ENCODE results near the gene MYOC.

Gene MYOC

DNA sequence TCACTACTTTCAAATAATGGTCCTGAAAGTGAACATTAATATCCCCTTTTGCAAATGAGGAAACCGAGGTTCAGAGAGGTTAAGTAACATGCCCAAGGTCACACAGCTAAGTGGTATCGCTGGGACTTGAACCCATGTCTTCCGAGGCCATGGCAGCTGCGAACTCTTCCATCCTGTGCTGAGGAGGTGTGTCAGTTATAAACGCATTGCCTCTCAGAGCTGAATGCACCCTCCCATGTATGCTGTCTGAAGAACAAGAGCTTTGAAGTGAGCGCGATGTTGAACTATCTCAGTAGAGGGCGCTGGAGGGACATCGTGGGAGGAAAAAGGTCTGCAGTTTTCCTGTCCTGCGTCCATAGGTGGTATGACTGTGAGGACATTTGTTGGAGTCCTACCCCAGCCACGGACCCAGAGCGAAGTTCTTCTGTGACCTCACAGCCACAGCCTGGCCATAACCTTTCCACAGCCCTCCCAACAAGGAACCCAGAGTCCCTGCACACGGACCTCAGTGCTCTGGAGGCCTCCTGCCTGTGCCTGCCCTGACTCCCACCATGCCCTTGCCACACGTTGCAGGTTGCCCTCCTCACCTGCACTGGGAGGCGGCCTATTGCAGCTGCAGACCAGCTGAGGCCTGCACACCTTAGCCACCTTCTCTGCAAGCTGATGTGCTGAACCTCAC is 7.5 kb downstream of the MYOC start:
- peak overlapping the region; percentile 33 for H3K4me3 ChIP-seq (ENCODE audit: low read depth, low read length)
- peaks cover 20% of the 10 kb centered on the region for H3K4me1 ChIP-seq (ENCODE audit: control insufficient read depth, insufficient read depth, low read length)

GRCh38 chr1:171643156-171643555 is 9.3 kb downstream of the MYOC start:
- peaks cover 20% of the 10 kb centered on the region for H3K4me1 ChIP-seq (ENCODE audit: control insufficient read depth, insufficient read depth, low read length)
- H3K36me3 ChIP-seq (ENCODE audit: control insufficient read depth, insufficient read depth, low read length) = no peaks in the 10 kb centered on the region
- H3K9me3 ChIP-seq (ENCODE audit: control insufficient read depth, insufficient read depth, low read length) = no peaks in the 10 kb centered on the region

More for the DNA sequence above, 7.5 kb downstream of the MYOC start:
- Histone ChIP-seq H3K9ac (ENCODE audit: low read depth, low read length) (peak overlapping the region; percentile 38), H3K27me3 (ENCODE audit: control insufficient read depth, insufficient read depth, low read length) (no peaks in the 10 kb centered on the region), H3K36me3 (ENCODE audit: control insufficient read depth, insufficient read depth, low read length) (no peaks in the 10 kb centered on the region), H3K9me3 (ENCODE audit: control insufficient read depth, insufficient read depth, low read length) (no peaks in the 10 kb centered on the region)

GRCh38 chr1:171642197-171642596 is 10.3 kb downstream of the MYOC start:
- no peak overlapping the region for H3K4me3 ChIP-seq (ENCODE audit: low read depth, low read length)
- H3K36me3 ChIP-seq (ENCODE audit: control insufficient read depth, insufficient read depth, low read length) = no peaks in the 10 kb centered on the region
- no peaks in the 10 kb centered on the region for H3K9me3 ChIP-seq (ENCODE audit: control insufficient read depth, insufficient read depth, low read length)
- no peaks in the 10 kb centered on the region for H3K27me3 ChIP-seq (ENCODE audit: control insufficient read depth, insufficient read depth, low read length)
- H3K9ac ChIP-seq (ENCODE audit: low read depth, low read length) = peak overlapping the region; percentile 60
- H3K4me1 ChIP-seq (ENCODE audit: control insufficient read depth, insufficient read depth, low read length) = peaks cover 20% of the 10 kb centered on the region

More at GRCh38 chr1:171643156-171643555, 9.3 kb downstream of the MYOC start:
- no peak overlapping the region for H3K9ac ChIP-seq (ENCODE audit: low read depth, low read length)
- no peaks in the 10 kb centered on the region for H3K27me3 ChIP-seq (ENCODE audit: control insufficient read depth, insufficient read depth, low read length)
- H3K4me3 ChIP-seq (ENCODE audit: low read depth, low read length) = no peak overlapping the region

- H3K4me3 ChIP-seq (ENCODE audit: low read depth, low read length) = peak overlapping the region; percentile 23
- H3K9me3 ChIP-seq (ENCODE audit: control insufficient read depth, insufficient read depth, low read length) = no peaks in the 10 kb centered on the region
- H3K9ac ChIP-seq (ENCODE audit: low read depth, low read length) = peak overlapping the region; percentile 60
- H3K27me3 ChIP-seq (ENCODE audit: control insufficient read depth, insufficient read depth, low read length) = no peaks in the 10 kb centered on the region
- no peaks in the 10 kb centered on the region for H3K36me3 ChIP-seq (ENCODE audit: control insufficient read depth, insufficient read depth, low read length)
- H3K4me1 ChIP-seq (ENCODE audit: control insufficient read depth, insufficient read depth, low read length) = peaks cover 20% of the 10 kb centered on the region
These were observed 11.2 kb downstream of the MYOC start for GRCh38 chr1:171641076-171641864.

- Histone ChIP-seq H3K27me3 (ENCODE audit: control insufficient read depth, insufficient read depth, low read length) (no peaks in the 10 kb centered on the region), H3K36me3 (ENCODE audit: control insufficient read depth, insufficient read depth, low read length) (no peaks in the 10 kb centered on the region), H3K4me3 (ENCODE audit: low read depth, low read length) (no peak overlapping the region), H3K9ac (ENCODE audit: low read depth, low read length) (no peak overlapping the region), H3K9me3 (ENCODE audit: control insufficient read depth, insufficient read depth, low read length) (no peaks in the 10 kb centered on the region), H3K4me1 (ENCODE audit: control insufficient read depth, insufficient read depth, low read length) (peaks cover 20% of the 10 kb centered on the region)
These were observed 12.3 kb downstream of the MYOC start for GRCh38 chr1:171640225-171640624.

DNA sequence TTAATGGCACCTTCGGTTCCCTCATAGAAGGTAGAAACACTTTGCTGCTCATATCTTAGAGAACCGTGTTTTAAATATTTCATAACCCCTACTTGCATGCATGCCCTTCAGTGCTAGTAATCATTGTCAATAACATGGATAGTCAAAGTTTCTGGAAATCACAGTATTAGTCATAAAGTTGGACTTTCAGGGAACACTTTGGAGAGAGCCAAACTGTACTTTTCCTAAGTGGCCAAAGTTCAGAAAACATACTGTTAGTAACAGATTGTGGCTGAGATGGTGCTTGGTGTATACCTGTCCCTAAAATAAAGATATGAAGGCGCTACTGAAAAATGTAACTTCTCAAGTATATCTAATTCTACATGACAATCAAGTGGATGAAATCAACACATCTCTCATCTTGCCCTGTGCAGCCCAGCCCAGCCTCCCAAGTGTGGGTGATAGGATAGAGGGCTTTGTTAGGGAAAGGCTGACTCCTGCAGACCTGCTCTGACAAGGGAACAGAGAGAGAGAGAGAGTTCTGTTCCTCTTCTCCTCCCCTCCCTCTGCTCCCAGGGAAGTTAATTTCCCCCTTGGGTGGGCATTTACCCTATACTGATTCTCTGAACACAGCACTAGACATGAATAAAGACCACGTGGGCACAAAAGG is 14.4 kb downstream of the MYOC start:
- no peak overlapping the region for H3K9ac ChIP-seq (ENCODE audit: low read depth, low read length)
- peaks cover 18% of the 10 kb centered on the region for H3K4me1 ChIP-seq (ENCODE audit: control insufficient read depth, insufficient read depth, low read length)
- H3K9me3 ChIP-seq (ENCODE audit: control insufficient read depth, insufficient read depth, low read length) = no peaks in the 10 kb centered on the region
- no peaks in the 10 kb centered on the region for H3K36me3 ChIP-seq (ENCODE audit: control insufficient read depth, insufficient read depth, low read length)
- no peak overlapping the region for H3K4me3 ChIP-seq (ENCODE audit: low read depth, low read length)
- H3K27me3 ChIP-seq (ENCODE audit: control insufficient read depth, insufficient read depth, low read length) = no peaks in the 10 kb centered on the region

GRCh38 chr1:171636141-171636540 is 16.3 kb downstream of the MYOC start:
- H3K27me3 ChIP-seq (ENCODE audit: control insufficient read depth, insufficient read depth, low read length) = no peaks in the 10 kb centered on the region
- no peaks in the 10 kb centered on the region for H3K36me3 ChIP-seq (ENCODE audit: control insufficient read depth, insufficient read depth, low read length)
- no peak overlapping the region for H3K4me3 ChIP-seq (ENCODE audit: low read depth, low read length)
- H3K9me3 ChIP-seq (ENCODE audit: control insufficient read depth, insufficient read depth, low read length) = no peaks in the 10 kb centered on the region
- no peak overlapping the region for H3K9ac ChIP-seq (ENCODE audit: low read depth, low read length)
- H3K4me1 ChIP-seq (ENCODE audit: control insufficient read depth, insufficient read depth, low read length) = peaks cover 3% of the 10 kb centered on the region

DNA sequence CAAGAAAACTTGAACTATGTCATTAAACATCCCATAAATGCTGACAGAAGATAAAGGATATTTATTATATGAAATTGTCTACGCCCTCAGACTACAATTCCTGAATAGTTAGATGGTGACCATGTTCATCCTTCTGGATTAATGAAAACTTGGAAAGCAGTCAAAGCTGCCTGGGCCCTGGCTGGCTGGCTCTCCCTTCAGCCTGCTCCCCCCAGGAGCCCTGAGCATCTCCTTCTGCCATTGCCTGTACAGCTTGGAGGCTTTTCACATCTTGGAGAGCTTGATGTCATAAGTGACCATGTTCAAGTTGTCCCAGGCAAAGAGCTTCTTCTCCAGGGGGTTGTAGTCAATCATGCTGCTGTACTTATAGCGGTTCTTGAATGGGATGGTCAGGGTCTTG is 16.8 kb downstream of the MYOC start:
- H3K4me1 ChIP-seq (ENCODE audit: control insufficient read depth, insufficient read depth, low read length) = peaks cover under 1% of the 10 kb centered on the region

GRCh38 chr1:171628225-171628624 is 24.3 kb downstream of the MYOC start:
- Histone ChIP-seq H3K27me3 (ENCODE audit: control insufficient read depth, insufficient read depth, low read length) (no peaks in the 10 kb centered on the region), H3K4me1 (ENCODE audit: control insufficient read depth, insufficient read depth, low read length) (no peaks in the 10 kb centered on the region), H3K9me3 (ENCODE audit: control insufficient read depth, insufficient read depth, low read length) (no peaks in the 10 kb centered on the region), H3K9ac (ENCODE audit: low read depth, low read length) (no peak overlapping the region), H3K36me3 (ENCODE audit: control insufficient read depth, insufficient read depth, low read length) (no peaks in the 10 kb centered on the region), H3K4me3 (ENCODE audit: low read depth, low read length) (no peak overlapping the region)

More for the DNA sequence above, 16.8 kb downstream of the MYOC start:
- Histone ChIP-seq H3K9me3 (ENCODE audit: control insufficient read depth, insufficient read depth, low read length) (no peaks in the 10 kb centered on the region), H3K9ac (ENCODE audit: low read depth, low read length) (no peak overlapping the region), H3K27me3 (ENCODE audit: control insufficient read depth, insufficient read depth, low read length) (no peaks in the 10 kb centered on the region), H3K36me3 (ENCODE audit: control insufficient read depth, insufficient read depth, low read length) (no peaks in the 10 kb centered on the region), H3K4me3 (ENCODE audit: low read depth, low read length) (no peak overlapping the region)

GRCh38 chr1:171627020-171627419 is 25.5 kb downstream of the MYOC start:
- Histone ChIP-seq H3K4me3 (ENCODE audit: low read depth, low read length) (no peak overlapping the region), H3K4me1 (ENCODE audit: control insufficient read depth, insufficient read depth, low read length) (no peaks in the 10 kb centered on the region), H3K9me3 (ENCODE audit: control insufficient read depth, insufficient read depth, low read length) (no peaks in the 10 kb centered on the region), H3K9ac (ENCODE audit: low read depth, low read length) (no peak overlapping the region), H3K27me3 (ENCODE audit: control insufficient read depth, insufficient read depth, low read length) (no peaks in the 10 kb centered on the region), H3K36me3 (ENCODE audit: control insufficient read depth, insufficient read depth, low read length) (no peaks in the 10 kb centered on the region)

DNA sequence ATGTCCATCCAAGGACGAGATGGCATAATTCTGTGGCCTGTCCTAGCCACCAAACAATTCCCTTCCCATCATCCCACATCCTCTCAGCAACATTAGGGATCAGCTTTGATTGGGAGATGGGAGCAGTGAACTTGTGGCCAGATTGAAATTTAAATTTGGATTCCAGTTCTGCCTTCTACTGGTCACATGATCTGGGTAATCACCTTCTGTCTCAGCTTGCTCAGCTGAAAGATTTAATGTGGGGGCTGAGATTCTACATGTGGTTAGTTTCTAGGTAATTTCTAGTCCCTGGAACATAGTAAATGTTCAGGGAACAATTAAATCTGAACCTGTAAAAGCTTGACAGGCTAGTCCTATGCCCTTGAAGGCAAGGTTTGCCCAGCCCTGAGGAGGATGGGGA is 27.3 kb downstream of the MYOC start:
- H3K36me3 ChIP-seq (ENCODE audit: control insufficient read depth, insufficient read depth, low read length) = no peaks in the 10 kb centered on the region
- no peaks in the 10 kb centered on the region for H3K27me3 ChIP-seq (ENCODE audit: control insufficient read depth, insufficient read depth, low read length)
- H3K4me3 ChIP-seq (ENCODE audit: low read depth, low read length) = no peak overlapping the region
- peaks cover 3% of the 10 kb centered on the region for H3K4me1 ChIP-seq (ENCODE audit: control insufficient read depth, insufficient read depth, low read length)
- no peak overlapping the region for H3K9ac ChIP-seq (ENCODE audit: low read depth, low read length)
- H3K9me3 ChIP-seq (ENCODE audit: control insufficient read depth, insufficient read depth, low read length) = no peaks in the 10 kb centered on the region

All from iPS-15b (cell line).